HG03159 (cell line): ENCODE data around the gene ACVR1.
"Not testable (repeated sequence)": the region's sequence is repeated elsewhere in the genome, so short reads cannot be mapped to it uniquely, and the experiment has no call there.

Source experiments
- ATAC-seq: cut with Tn5 transposase; IDR thresholded peaks from one replicate; pipeline ENCODE4 v1.9.1; 2021; ENCODE audit warnings: mild to moderate bottlenecking, moderate library complexity; ENCODE audit not compliant: unreplicated experiment

ACVR1 gene

DNA sequence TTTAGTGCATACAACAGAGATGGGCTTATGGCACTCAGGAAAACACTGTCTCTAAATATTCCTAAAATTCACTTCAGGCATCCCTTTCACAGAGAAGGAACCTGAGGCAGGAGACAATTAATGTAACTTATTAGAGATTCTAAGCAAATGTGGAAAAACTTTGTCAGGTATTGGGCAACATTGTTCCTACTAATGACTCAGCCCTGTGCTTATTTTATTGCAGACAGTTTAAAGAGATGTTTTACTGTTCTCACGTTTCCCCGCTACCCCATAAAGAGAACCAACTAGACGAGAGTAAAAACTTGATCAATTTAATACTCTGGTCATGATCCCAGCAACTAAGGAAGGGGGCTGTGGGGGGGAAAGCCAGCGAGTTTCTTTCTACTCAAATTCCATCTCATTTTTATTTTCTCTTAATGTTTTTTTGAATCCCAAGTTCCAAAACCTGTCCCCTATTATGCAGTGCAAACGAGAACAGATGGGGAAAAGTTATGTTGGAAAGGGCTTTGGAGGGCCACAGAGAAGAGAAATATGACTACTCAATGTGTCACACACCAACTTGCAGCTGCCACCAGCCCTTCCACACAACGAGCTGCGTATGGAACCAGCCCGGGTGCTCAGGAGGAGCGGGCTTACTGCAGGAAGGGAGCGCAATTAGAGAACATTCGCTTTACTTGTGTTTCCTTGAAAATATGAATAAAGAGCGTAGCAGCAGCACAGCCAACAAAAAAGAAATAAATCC, 18.7 kb upstream of the ACVR1 start:
- no peak for ATAC-seq

DNA sequence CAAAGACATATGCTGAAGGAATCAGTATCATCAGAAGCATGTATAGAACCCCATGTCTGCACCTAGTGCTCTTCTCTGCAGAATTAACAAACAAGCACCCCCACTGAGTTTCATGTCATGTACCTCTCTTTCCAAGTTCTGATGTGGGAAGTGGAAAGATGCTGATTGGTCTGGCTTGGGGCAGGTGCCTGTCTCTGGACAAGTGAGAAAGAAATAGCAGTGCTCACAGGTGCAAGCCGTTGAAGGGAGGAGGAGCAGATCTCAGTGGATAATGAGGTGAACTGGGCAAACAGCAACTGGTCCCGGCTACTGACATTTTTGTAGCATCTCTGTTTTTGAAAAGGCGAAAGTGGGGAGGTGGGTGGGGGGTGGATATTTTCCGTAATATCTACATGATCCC, 17.5 kb upstream of the ACVR1 start:
- no peak for ATAC-seq

DNA sequence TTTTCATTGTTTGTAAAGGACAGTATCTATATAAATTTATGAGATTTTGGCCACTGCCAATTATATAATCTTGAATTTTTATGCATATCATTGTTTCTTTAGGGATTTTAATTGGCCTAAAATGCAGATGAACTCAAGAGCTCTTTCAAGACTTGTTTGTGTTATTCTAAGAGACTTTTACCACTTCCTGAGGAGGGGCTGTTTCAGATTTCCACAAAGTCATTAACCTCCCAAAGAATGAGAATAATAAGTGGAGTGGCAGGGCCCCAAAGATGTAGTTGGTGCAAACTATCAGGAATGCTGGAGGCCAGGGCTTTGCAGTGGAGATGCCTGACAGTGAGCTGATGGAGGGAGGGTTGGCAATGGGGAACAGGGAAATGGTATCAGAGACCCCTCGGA, 15.5 kb upstream of the ACVR1 start:
- ATAC-seq: no peak

GRCh38 chr2:157890969-157891642, 15.0 kb upstream of the ACVR1 start:
- ATAC-seq: no peak

- no peak for ATAC-seq
Observed at GRCh38 chr2:157887946-157888345, 11.8 kb upstream of the ACVR1 start.

GRCh38 chr2:157884533-157884932, 8.4 kb upstream of the ACVR1 start:
- not testable (repeated sequence) for ATAC-seq

DNA sequence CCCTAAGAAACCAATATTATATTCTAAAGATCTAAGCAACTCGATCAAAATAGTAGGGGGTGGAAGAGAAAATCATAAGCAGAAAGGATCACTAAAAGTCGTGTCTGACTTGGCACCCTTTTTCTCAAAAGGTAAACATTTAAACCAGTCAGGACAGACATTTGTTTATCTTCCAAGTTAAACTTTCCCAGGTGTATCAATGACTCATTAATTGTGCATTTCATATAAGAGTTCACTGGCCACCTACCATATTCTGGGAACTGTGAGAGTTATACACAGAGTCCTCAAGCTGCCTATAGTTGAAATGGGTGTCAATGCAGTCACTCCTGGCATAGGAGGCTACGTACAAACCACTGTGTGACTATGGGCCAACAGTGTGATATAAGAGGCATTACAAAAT, 4.8 kb upstream of the ACVR1 start:
- no peak for ATAC-seq

DNA sequence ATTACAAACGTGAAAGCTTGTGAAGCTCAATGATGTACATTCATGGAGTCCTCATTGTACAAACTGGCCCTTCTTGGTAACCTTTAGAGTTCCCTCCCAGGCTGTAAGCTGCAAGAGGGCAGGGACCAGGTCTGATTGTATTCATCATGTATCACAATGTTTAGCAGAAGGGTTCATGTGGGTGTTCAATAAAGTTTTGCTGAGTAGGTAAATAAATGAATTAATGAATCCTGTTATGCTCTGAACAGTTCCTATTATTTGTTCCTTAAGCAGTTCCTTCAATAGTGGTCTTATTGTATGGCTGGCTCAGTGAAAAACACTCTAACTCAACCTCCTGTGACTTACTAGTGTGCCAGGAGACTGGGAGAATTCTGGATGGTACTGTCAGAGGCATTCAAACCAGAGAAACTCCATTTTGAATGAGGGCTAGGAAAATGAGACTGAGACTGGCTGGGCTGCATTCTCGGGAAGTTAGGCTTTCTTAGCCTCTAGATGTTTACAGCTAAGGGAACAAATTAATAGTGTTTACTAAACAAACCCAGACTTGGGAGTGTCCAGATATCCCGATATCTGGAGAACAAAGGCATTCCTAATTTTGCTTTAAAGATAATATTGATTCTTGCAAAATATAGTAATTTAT, 1.8 kb upstream of the ACVR1 start:
- no peak for ATAC-seq

- no peak for ATAC-seq
Observed at GRCh38 chr2:157876786-157877138, 632 bp upstream of the ACVR1 start.

GRCh38 chr2:157875641-157876065, 477 bp downstream of the ACVR1 start:
- ATAC-seq: peak; percentile 50

DNA sequence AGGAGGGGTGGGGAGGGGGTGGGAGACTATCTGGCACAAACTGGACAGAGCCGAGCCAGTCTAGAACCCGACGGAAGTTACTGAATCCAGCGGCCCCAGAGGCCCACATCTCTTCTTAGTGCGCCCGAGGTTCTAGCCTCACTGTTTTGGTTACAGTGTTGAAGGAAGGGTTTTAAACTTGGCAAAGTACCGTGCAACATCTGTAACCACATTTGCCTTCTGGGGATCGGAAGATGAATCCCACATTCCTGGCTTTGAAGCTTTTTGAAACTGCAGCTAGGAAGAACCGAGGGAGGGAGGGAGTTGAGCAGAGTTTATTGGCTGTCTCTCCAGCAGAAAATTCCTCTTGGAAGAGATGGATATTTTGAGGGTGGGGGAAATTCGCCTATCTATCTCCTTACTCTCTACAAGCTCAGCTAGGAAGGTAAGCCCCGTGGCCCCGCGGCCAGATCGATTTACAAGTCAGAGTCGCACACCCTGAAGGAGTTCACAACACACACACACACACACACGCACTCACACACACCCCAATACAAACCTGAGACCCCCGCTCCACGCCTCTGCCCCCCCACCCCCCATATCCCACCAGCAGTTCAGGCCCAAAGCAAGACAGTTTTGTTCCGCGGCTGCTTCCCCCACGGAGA, 1.0 kb downstream of the ACVR1 start:
- ATAC-seq: no peak

DNA sequence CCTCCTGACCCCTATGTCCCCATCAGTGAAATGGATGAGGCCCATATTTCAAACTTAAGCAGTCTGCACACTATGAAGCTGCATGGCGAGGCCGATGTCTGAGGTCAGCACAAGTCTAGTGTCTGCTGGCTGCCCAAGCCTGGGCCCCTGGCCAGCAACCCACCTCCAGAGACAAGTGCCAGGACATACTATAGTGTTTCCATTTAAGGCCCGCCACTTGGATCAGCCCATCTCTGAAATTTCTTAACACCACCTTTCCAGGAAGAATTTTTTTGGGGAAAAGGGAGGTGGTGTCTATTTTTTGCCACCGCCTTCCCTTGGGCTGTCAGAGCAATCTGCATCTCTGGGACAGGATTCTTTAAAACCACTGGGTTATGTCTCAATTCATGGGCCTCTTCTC, 1.8 kb downstream of the ACVR1 start:
- ATAC-seq: no peak

DNA sequence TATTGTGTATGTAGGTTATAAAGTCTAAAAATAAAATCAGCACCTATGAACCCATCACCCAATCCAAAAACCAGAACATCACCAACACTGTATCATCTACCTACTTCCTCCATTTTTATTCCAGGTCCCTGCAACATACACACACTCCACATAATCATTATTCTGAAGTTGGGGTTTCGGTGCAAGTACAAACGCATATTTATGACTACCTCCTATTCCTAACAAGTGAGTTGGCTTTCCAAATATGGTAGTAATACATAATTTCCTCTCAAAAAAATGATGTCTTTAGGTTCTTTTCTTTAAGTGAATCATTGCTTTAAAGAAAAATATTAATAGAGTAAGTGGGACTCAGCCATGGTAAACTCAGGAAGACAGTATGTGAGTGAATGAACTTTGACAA, 3.3 kb downstream of the ACVR1 start:
- no peak for ATAC-seq

DNA sequence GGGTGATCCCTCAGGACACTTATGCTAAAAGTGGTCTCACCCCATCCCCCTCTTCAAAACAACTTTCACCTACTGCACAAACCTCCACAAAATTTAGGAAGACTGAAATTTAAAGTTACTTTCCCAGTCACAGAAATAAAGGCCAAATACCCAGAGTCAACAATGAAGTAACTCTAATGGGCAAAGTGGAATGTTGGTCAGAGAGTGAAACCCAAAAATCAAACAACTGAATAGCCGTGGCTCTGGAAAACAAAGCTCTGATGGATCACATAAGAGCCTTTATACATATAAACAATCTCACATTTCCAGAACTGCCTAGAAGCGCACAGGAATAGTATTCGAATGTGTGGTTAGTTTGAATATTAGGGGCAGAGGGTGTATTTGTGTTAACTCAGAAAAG, 4.7 kb downstream of the ACVR1 start:
- ATAC-seq: no peak

- no peak for ATAC-seq
Observed at GRCh38 chr2:157868993-157869392, 7.1 kb downstream of the ACVR1 start.

GRCh38 chr2:157867703-157868102, 8.4 kb downstream of the ACVR1 start:
- no peak for ATAC-seq

DNA sequence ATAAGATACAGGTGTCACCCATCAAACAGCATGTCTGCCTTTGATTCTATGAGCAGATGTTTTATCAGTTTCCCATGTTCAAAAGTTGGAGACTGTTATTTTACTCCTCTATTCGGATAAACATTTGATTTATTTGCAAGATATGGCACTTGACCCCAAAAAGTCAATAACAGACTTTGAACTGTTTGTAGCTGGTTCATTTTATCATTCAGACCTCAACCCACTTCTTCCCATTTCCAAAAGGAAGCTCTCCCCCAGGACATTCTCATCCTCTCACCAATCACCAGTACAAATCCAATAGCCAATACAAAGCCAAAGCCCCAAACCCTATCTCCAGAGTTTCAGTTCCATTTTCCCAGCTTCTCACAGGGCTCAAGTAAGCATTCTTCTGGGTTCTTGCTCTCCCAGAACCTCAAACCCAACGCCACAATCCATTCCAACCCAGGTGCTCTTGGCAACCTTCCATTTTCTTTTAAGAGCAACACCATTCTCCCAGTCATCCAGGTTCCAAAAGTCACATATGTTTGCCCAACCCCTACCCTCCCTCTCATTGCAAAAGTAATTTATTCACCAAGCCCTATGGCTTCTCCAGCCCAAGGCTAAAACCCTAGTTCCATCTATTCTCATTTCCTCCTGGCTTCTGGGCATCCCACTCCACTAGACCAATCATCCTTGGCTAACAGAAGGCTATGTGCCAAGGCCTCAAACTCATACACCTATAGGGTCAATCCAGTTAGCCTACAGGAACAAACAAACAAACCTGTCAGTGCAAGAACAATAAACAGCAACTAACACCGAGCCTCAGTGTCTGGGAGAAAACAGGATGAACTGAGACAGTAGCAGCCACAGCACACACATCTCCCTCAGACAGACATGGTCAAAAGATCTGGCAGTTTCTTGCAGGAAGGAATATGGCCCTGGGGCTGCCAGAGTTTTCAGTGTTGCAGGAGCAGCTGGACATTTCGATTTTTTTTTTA, 9.2 kb downstream of the ACVR1 start:
- ATAC-seq: no peak

- no peak for ATAC-seq
Observed at GRCh38 chr2:157866202-157866601, 9.9 kb downstream of the ACVR1 start.

GRCh38 chr2:157864857-157865430, 11.2 kb downstream of the ACVR1 start:
- no peak for ATAC-seq

- ATAC-seq: no peak
Observed at GRCh38 chr2:157858846-157859245, 17.3 kb downstream of the ACVR1 start.
